Keratinocyte (primary cell): Measurements from ENCODE around the gene ATP2B2. TPM values are rescaled to one million over a fixed set of nuclear protein-coding genes. Genes with fewer than 3 reads are reported as not detected.

ENCODE experiments used
- DNase-seq: peaks from one replicate; pipeline ENCODE4 v3.0.0-alpha.2; 2011; ENCODE audit warnings: low read depth, missing footprints, low spot score
- FAIRE-seq: peaks from 2 replicates; lab custom pipeline; 2011; peaks lifted over from hg19 to GRCh38; lab: Jason Lieb, UNC
- H2AFZ ChIP-seq: 2 replicates; pipeline ENCODE4 v1.6.0; 2012; ENCODE audit warnings: low read length, control low read depth, inconsistent platforms; ENCODE audit not compliant: control insufficient read depth
- H3K27ac ChIP-seq: 2 replicates; pipeline ENCODE4 v1.5.1; 2011; ENCODE audit warnings: low read length; ENCODE audit not compliant: control insufficient read depth, insufficient read depth
- H3K27me3 ChIP-seq: 3 replicates; pipeline ENCODE4 v1.6.0; 2011; ENCODE audit warnings: low read length; ENCODE audit not compliant: control insufficient read depth, insufficient read depth; ENCODE audit errors: extremely low read depth
- H3K36me3 ChIP-seq, 2 experiments: 2 replicates in 1 of 2; 3 replicates in 1 of 2; pipeline ENCODE4 v1.5.1; 2011; ENCODE audit warnings: low read length in 2 of 2, mild to moderate bottlenecking in 1 of 2; ENCODE audit not compliant: control insufficient read depth in 2 of 2, insufficient read depth in 2 of 2; ENCODE audit errors: extremely low read depth in 1 of 2
- H3K4me1 ChIP-seq: 3 replicates; pipeline ENCODE4 v1.5.1; 2011; ENCODE audit warnings: low read length; ENCODE audit not compliant: control insufficient read depth, insufficient read depth; ENCODE audit errors: extremely low read depth
- H3K4me2 ChIP-seq: 3 replicates; pipeline ENCODE4 v1.6.0; 2011; ENCODE audit warnings: low read depth, low read length; ENCODE audit not compliant: control insufficient read depth, insufficient read depth; ENCODE audit errors: extremely low read depth
- H3K4me3 ChIP-seq, 3 experiments: fragments of 200-600 bp in 1 of 3; sonication (generic) in 1 of 3; 2 replicates in 2 of 3; 3 replicates in 1 of 3; pipeline ENCODE4 v1.5.1; 2011 to 2016; ENCODE audit warnings: low read length in 3 of 3, mild to moderate bottlenecking in 3 of 3, control low read depth in 2 of 3, inconsistent platforms in 1 of 3, low read depth in 1 of 3, mixed read lengths in 1 of 3, mixed run types in 1 of 3, moderate library complexity in 1 of 3; ENCODE audit not compliant: control insufficient read depth in 2 of 3, insufficient read depth in 2 of 3; ENCODE audit errors: extremely low read depth in 1 of 3
- H3K79me2 ChIP-seq: 2 replicates; pipeline ENCODE4 v1.6.0; 2012; ENCODE audit warnings: low read length; ENCODE audit not compliant: control insufficient read depth, insufficient read depth
- H3K9ac ChIP-seq: 3 replicates; pipeline ENCODE4 v1.6.0; 2011; ENCODE audit warnings: low read length; ENCODE audit not compliant: control insufficient read depth, insufficient read depth; ENCODE audit errors: extremely low read depth
- H3K9me1 ChIP-seq: 3 replicates; pipeline ENCODE4 v1.6.0; 2011; ENCODE audit warnings: low read length; ENCODE audit not compliant: control insufficient read depth, insufficient read depth; ENCODE audit errors: extremely low read depth
- H3K9me3 ChIP-seq: 2 replicates; pipeline ENCODE4 v1.5.1; 2012; ENCODE audit warnings: low read depth, low read length; ENCODE audit not compliant: control insufficient read depth
- H4K20me1 ChIP-seq: 3 replicates; pipeline ENCODE4 v1.6.0; 2011; ENCODE audit warnings: low read length; ENCODE audit not compliant: control insufficient read depth, insufficient read depth; ENCODE audit errors: extremely low read depth
- EZH2 ChIP-seq: IDR thresholded peaks from one replicate; pipeline ENCODE4 v1.6.1; 2012; ENCODE audit warnings: inconsistent platforms, mild to moderate bottlenecking, low read length, moderate library complexity
- dilution Hi-C: fragments of 300-500 bp; cut with MboI; formaldehyde crosslinking; loops from one replicate; pipeline ENCODE4 v1.7.0; 2020; ENCODE audit warnings: low sequenced_read_pairs; ENCODE audit not compliant: extremely low pct_ligation_motif_present
- polyA plus RNA-seq, 5 experiments: library from polyadenylated mRNA; depleted of rRNA in 3 of 5; stranded (reverse) in 3 of 5; stranded (forward) in 1 of 5; unstranded in 1 of 5; fragments of >200 nt; gene quantifications; 1 replicate in 1 of 5; 2 replicates in 3 of 5; 3 replicates in 1 of 5; pipeline versions ENCODE4 v1.2.1 to v1.2.3, GENCODE V29; 2011 to 2012; ENCODE audit warnings: missing spikeins in 2 of 5, low read depth in 1 of 5, low replicate concordance in 1 of 5
- TF ChIP-seq, protein P1 (sequence below), 3 experiments: IDR thresholded peaks in 1 of 3; conservative IDR thresholded peaks in 1 of 3; optimal IDR thresholded peaks in 1 of 3; 2 replicates in 2 of 3; 3 replicates in 1 of 3; pipeline versions ENCODE3 to v1.5.1; 2011; ENCODE audit warnings: low read length in 3 of 3, mild to moderate bottlenecking in 3 of 3, moderate library complexity in 2 of 3, control low read depth in 1 of 3, inconsistent platforms in 1 of 3; ENCODE audit not compliant: insufficient read depth in 2 of 3; ENCODE audit errors: extremely low read depth in 1 of 3

Gene ATP2B2
- polyA plus RNA-seq, 1 donor (not counting 4 experiments of a cell fraction or from before 2014, with no cell fraction given), result not detected

DNA sequence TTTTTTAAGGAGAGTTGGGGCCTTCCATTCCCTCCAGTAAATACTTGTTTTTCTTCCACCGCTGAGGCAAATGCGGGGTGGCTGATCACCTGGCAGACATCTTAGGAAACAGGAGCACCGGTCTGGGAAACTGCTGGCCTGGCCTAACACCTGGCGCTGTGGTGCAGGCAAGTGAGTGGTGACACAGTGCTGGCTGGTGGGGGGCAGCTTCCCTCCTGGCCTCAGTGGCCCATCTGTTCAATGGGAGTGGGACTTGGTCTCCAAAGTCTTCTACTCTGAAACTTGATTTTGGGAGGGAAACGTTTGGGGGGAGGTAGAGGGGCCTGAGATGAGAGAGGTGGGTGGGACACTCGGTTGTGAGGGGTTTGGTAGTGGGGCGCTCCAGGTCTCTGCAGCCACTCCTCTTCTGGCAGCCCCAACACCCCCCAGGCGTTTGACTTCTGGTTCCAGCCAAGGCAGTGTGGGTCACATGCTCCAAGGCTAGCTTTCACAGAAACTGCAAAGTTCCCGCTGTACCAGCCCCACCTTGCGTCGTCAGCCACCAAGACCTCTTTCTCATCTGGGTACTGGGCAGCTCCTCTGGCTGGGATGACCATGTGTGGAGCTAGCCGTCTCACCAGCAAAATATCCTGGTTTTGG, 217.3 kb downstream of the ATP2B2 start:
- no peak for FAIRE-seq
- dilution Hi-C loops, result no loop called here
- H3K9me1 ChIP-seq, result no peaks in the 10 kb centered on the region
- H2AFZ ChIP-seq, result no peak overlapping the region
- H4K20me1 ChIP-seq, result no peaks in the 10 kb centered on the region
- no peak for DNase-seq
- H3K4me2 ChIP-seq, result no peak overlapping the region
- peaks cover 8 to 18% of the 10 kb centered on the region in 2 experiments for H3K36me3 ChIP-seq
- TF ChIP-seq, protein P1, sequence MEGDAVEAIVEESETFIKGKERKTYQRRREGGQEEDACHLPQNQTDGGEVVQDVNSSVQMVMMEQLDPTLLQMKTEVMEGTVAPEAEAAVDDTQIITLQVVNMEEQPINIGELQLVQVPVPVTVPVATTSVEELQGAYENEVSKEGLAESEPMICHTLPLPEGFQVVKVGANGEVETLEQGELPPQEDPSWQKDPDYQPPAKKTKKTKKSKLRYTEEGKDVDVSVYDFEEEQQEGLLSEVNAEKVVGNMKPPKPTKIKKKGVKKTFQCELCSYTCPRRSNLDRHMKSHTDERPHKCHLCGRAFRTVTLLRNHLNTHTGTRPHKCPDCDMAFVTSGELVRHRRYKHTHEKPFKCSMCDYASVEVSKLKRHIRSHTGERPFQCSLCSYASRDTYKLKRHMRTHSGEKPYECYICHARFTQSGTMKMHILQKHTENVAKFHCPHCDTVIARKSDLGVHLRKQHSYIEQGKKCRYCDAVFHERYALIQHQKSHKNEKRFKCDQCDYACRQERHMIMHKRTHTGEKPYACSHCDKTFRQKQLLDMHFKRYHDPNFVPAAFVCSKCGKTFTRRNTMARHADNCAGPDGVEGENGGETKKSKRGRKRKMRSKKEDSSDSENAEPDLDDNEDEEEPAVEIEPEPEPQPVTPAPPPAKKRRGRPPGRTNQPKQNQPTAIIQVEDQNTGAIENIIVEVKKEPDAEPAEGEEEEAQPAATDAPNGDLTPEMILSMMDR (optimal IDR thresholded peaks at IDR 0.05 in 1 of 3, IDR thresholded peaks at IDR 0.05 in 1 of 3, conservative IDR thresholded peaks at IDR 0.05 in 1 of 3; ENCODE audit: extremely low read depth in 1 of 3, insufficient read depth in 2 of 3, low read length in 3 of 3), result no peak
- no peak for TF ChIP-seq EZH2
- no peak overlapping the region for H3K4me3 ChIP-seq
- H3K27ac ChIP-seq, result no peak overlapping the region
- no peak overlapping the region for H3K9ac ChIP-seq
- H3K27me3 ChIP-seq, result no peaks in the 10 kb centered on the region
- H3K4me1 ChIP-seq, result peaks cover 5% of the 10 kb centered on the region
- no peaks in the 10 kb centered on the region for H3K79me2 ChIP-seq
- H3K9me3 ChIP-seq, result no peaks in the 10 kb centered on the region

DNA sequence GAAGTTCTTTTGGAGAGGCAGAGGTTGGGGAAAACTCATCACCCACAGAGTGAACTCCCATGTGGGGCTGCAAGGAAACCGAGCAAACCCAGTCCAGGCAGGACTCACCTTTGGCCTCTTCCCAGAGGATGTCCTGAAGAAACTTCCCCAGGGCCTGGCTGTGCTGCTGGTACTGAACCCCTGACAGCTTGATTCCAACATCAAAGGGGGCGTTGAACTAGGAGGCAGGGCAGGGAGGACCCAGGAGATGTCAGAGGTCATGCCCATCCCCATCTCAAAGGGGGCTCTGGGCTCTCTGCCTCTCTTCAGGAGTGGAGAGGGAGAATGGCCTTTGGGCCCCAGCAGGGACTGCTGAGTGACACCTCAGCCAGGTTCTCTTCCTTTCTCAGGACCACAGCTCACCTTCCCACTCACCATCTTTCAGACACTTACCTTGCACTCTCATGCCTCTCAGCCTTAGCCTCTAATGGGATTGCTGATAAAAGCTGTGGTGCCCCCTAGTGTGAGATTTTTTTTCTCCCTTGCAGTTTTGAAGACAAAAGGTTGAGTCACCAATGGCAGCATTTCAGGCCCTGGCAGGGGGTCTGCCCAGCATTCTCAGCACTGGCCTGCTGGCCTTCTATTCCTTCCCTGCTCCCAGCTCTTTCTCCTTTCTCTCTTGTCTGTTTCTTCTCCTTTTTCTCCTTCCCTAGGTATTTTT, 218.6 kb downstream of the ATP2B2 start:
- H3K9ac ChIP-seq, result no peak overlapping the region
- no peak for DNase-seq
- H3K4me1 ChIP-seq, result peaks cover 5% of the 10 kb centered on the region
- TF ChIP-seq, protein P1 (optimal IDR thresholded peaks at IDR 0.05 in 1 of 3, IDR thresholded peaks at IDR 0.05 in 1 of 3, conservative IDR thresholded peaks at IDR 0.05 in 1 of 3; ENCODE audit: extremely low read depth in 1 of 3, insufficient read depth in 2 of 3, low read length in 3 of 3), result peak; percentile 41 to 51 (median 43)
- TF ChIP-seq EZH2, result no peak
- H4K20me1 ChIP-seq, result no peaks in the 10 kb centered on the region
- no peaks in the 10 kb centered on the region for H3K9me3 ChIP-seq
- no peak overlapping the region for H3K27ac ChIP-seq
- H3K4me3 ChIP-seq, result no peak overlapping the region
- peaks cover 8 to 20% of the 10 kb centered on the region in 2 experiments for H3K36me3 ChIP-seq
- dilution Hi-C loops, result no loop called here
- no peak overlapping the region for H2AFZ ChIP-seq
- no peaks in the 10 kb centered on the region for H3K9me1 ChIP-seq
- no peaks in the 10 kb centered on the region for H3K79me2 ChIP-seq
- H3K4me2 ChIP-seq, result no peak overlapping the region
- no peaks in the 10 kb centered on the region for H3K27me3 ChIP-seq
- no peak for FAIRE-seq
